ENCODE results near the gene NIPAL1. TPM values are rescaled to one million over a fixed set of nuclear protein-coding genes. Genes with fewer than 3 reads are reported as not detected.
"Not testable (repeated sequence)": the region's sequence is repeated elsewhere in the genome, so short reads cannot be mapped to it uniquely, and the experiment has no call there.

The NIPAL1 gene
- total and polyA plus RNA-seq, 2 donors (not counting 3 experiments of a cell fraction or from before 2014, with no cell fraction given): 0.36 to 1.7 TPM

DNA sequence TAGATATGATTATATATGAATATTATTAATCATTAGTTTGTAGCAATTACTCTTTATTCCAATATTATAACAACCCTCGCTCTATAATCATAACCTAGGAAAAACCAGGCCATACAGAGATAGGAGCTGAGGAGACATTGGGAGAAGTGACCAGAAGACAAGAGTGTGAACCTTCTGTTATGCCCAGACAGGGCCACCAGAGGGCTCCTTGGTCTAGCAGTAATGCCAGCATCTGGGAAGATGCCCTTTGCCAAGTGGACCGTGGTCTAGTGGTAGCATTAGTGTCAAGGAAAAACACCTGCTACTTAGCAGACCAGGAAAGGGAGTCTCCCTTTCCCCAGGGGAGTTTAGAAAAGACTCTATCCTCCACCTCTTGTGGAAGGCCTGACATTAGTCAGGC, 13.0 kb upstream of the NIPAL1 start:
- intact Hi-C loops (cut with micrococcal nuclease): loop anchor here (1.0 kb wide), 3 partner anchors 84 to 138 kb away; no protein-coding TSS in a partner anchor
- POLR2A ChIA-PET; H3K4me2 ChIP-seq (ENCODE audit: insufficient read depth, low read length); H2AFZ ChIP-seq (ENCODE audit: low read depth, low read length); H3K27me3 ChIP-seq (ENCODE audit: control insufficient read depth in 2 of 2, insufficient read depth in 2 of 2, low read length in 2 of 2); H3K9me1 ChIP-seq (replicated peaks; ENCODE audit: control insufficient read depth, extremely low read depth, insufficient read depth, low read length); H3K9me3 ChIP-seq (replicated peaks; ENCODE audit: control insufficient read depth, insufficient read depth, low read length); H3K4me3 ChIP-seq (replicated peaks in 1 of 3; ENCODE audit: insufficient read depth in 1 of 3, low read depth in 1 of 3, low read length in 3 of 3); BruUV-seq (replicated peaks); H3K36me3 ChIP-seq (ENCODE audit: control insufficient read depth in 2 of 2, extremely low read depth in 1 of 2, insufficient read depth in 2 of 2, low read length in 2 of 2); H4K20me1 ChIP-seq (replicated peaks; ENCODE audit: control insufficient read depth, extremely low read depth, insufficient read depth, low read length); H3K4me1 ChIP-seq (ENCODE audit: control insufficient read depth, extremely low read depth, insufficient read depth, low read length); dilution Hi-C loops (cut with MboI; ENCODE audit: extremely low pct_ligation_motif_present, low sequenced_read_pairs); H3K79me2 ChIP-seq (ENCODE audit: control insufficient read depth, insufficient read depth, low read length); H3K9ac ChIP-seq (replicated peaks; ENCODE audit: extremely low read depth, insufficient read depth, low read length); H3K27ac ChIP-seq (ENCODE audit: insufficient read depth, low read depth, low read length): not testable (repeated sequence)
- peak; percentile 44 for FAIRE-seq
- TF ChIP-seq, protein P1, sequence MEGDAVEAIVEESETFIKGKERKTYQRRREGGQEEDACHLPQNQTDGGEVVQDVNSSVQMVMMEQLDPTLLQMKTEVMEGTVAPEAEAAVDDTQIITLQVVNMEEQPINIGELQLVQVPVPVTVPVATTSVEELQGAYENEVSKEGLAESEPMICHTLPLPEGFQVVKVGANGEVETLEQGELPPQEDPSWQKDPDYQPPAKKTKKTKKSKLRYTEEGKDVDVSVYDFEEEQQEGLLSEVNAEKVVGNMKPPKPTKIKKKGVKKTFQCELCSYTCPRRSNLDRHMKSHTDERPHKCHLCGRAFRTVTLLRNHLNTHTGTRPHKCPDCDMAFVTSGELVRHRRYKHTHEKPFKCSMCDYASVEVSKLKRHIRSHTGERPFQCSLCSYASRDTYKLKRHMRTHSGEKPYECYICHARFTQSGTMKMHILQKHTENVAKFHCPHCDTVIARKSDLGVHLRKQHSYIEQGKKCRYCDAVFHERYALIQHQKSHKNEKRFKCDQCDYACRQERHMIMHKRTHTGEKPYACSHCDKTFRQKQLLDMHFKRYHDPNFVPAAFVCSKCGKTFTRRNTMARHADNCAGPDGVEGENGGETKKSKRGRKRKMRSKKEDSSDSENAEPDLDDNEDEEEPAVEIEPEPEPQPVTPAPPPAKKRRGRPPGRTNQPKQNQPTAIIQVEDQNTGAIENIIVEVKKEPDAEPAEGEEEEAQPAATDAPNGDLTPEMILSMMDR (IDR thresholded peaks at IDR 0.05; ENCODE audit: extremely low read depth in 1 of 2, insufficient read depth in 1 of 2, low read depth in 1 of 2, low read length in 2 of 2): peak; percentile 21 to 44
- CTCF ChIA-PET: interaction anchor here (0.6 to 3.5 kb wide), 14 partner anchors 9 to 138 kb away, joined by 3 to 57 read pairs (median 5); no protein-coding TSS in a partner anchor
- peak; percentile 18 for DNase-seq (ENCODE audit: low read depth, low spot score)

DNA sequence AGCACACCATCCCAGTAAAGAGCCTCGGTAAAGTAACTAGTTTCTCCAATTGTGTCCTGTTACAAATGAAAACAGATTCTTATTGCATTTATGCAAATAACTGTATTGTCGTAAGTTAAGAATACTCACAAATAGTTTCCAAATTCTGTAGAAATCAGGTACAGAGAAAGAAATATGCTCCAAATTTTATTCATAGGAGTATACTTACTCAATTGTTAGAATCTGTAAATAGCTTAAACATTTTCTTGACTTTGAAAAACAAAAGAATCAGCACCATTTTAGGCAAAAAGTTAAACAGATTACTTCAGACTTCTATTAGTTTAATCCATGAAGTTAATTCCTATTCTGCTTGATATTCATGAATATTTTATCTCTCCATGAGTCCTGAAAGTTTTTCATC, 10.8 kb upstream of the NIPAL1 start:
- no peaks in the 10 kb centered on the region for H3K4me1 ChIP-seq (ENCODE audit: control insufficient read depth, extremely low read depth, insufficient read depth, low read length)
- no TSS peak for BruUV-seq (replicated peaks)
- no peak overlapping the region for H3K4me2 ChIP-seq (ENCODE audit: insufficient read depth, low read length)
- no peak overlapping the region for H3K4me3 ChIP-seq (replicated peaks in 1 of 3; ENCODE audit: insufficient read depth in 1 of 3, low read depth in 1 of 3, low read length in 3 of 3)
- FAIRE-seq (no peak), DNase-seq (ENCODE audit: low read depth, low spot score) (no peak)
- ChIA-PET POLR2A (no interaction called here), CTCF (interaction anchor here (1.0 kb wide), 1 partner anchor 82 kb away, joined by 3 read pairs; no protein-coding TSS in a partner anchor)
- dilution Hi-C loops (cut with MboI; ENCODE audit: extremely low pct_ligation_motif_present, low sequenced_read_pairs) (no loop called here), intact Hi-C loops (cut with micrococcal nuclease) (no loop called here)
- no peak overlapping the region for H3K9ac ChIP-seq (replicated peaks; ENCODE audit: extremely low read depth, insufficient read depth, low read length)
- TF ChIP-seq EZH2 (IDR thresholded peaks at IDR 0.05; ENCODE audit: borderline replicate concordance, low read depth, low read length, severe bottlenecking): no peak
- no peak for TF ChIP-seq GATA2 (IDR thresholded peaks at IDR 0.05; ENCODE audit: insufficient read depth, insufficient read length, low read depth, low read length)
- TF ChIP-seq, protein P2, sequence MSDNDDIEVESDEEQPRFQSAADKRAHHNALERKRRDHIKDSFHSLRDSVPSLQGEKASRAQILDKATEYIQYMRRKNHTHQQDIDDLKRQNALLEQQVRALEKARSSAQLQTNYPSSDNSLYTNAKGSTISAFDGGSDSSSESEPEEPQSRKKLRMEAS (IDR thresholded peaks at IDR 0.05; ENCODE audit: insufficient read depth, insufficient read length): no peak
- TF ChIP-seq, protein P1 (IDR thresholded peaks at IDR 0.05; ENCODE audit: extremely low read depth in 1 of 2, insufficient read depth in 1 of 2, low read depth in 1 of 2, low read length in 2 of 2): no peak
- TF ChIP-seq JUN (IDR thresholded peaks at IDR 0.05; ENCODE audit: borderline replicate concordance, insufficient read depth, insufficient read length, low read depth): no peak
- no peak for TF ChIP-seq POLR2AphosphoS5 (IDR thresholded peaks at IDR 0.05; ENCODE audit: insufficient read depth, low read depth, low read length)
- TF ChIP-seq MYC (IDR thresholded peaks at IDR 0.05; ENCODE audit: low read depth, low read length): no peak
- no peak for TF ChIP-seq FOS (IDR thresholded peaks at IDR 0.05; ENCODE audit: borderline replicate concordance, insufficient read depth, low read length)
- TF ChIP-seq POLR2A (IDR thresholded peaks at IDR 0.05; ENCODE audit: low read depth, low read length): no peak
- no peaks in the 10 kb centered on the region for H3K9me1 ChIP-seq (replicated peaks; ENCODE audit: control insufficient read depth, extremely low read depth, insufficient read depth, low read length)
- H2AFZ ChIP-seq (ENCODE audit: low read depth, low read length): no peak overlapping the region
- no peaks in the 10 kb centered on the region for H3K9me3 ChIP-seq (replicated peaks; ENCODE audit: control insufficient read depth, insufficient read depth, low read length)
- H3K36me3 ChIP-seq (ENCODE audit: control insufficient read depth in 2 of 2, extremely low read depth in 1 of 2, insufficient read depth in 2 of 2, low read length in 2 of 2): no peaks in the 10 kb centered on the region
- no peaks in the 10 kb centered on the region for H4K20me1 ChIP-seq (replicated peaks; ENCODE audit: control insufficient read depth, extremely low read depth, insufficient read depth, low read length)
- no peak overlapping the region for H3K27ac ChIP-seq (ENCODE audit: insufficient read depth, low read depth, low read length)
- H3K27me3 ChIP-seq (ENCODE audit: control insufficient read depth in 2 of 2, insufficient read depth in 2 of 2, low read length in 2 of 2): no peaks in the 10 kb centered on the region
- H3K79me2 ChIP-seq (ENCODE audit: control insufficient read depth, insufficient read depth, low read length): no peaks in the 10 kb centered on the region
